Dendritic cell treated with granulocyte-macrophage colony-stimulating factor and Interleukin-4, amounts not matched to agents 40 ng/mL and 50 ng/mL, for 4 days (primary cell): Measurements from ENCODE around the gene SIL1.
"Not testable (repeated sequence)": the region's sequence is repeated elsewhere in the genome, so short reads cannot be mapped to it uniquely, and the experiment has no call there.

ENCODE experiments used
- H3K27ac Mint-ChIP-seq: one replicate; pipeline ENCODE4 v1.8.0; 2022; ENCODE audit warnings: mild to moderate bottlenecking, mixed read lengths
- H3K27me3 Mint-ChIP-seq: one replicate; pipeline ENCODE4 v1.8.0; 2022; ENCODE audit warnings: mild to moderate bottlenecking, mixed read lengths
- H3K36me3 Mint-ChIP-seq: one replicate; pipeline ENCODE4 v1.8.0; 2022; ENCODE audit warnings: low read depth, mixed read lengths
- H3K4me1 Mint-ChIP-seq: one replicate; pipeline ENCODE4 v1.8.0; 2022; ENCODE audit warnings: low read depth, mixed read lengths
- H3K4me3 Mint-ChIP-seq: one replicate; pipeline ENCODE4 v1.8.0; 2022; ENCODE audit warnings: mild to moderate bottlenecking, moderate library complexity, mixed read lengths
- H3K9me3 Mint-ChIP-seq: one replicate; pipeline ENCODE4 v1.8.0; 2022; ENCODE audit warnings: mixed read lengths
- intact Hi-C: fragments of 100-400 bp; cut with micrococcal nuclease; formaldehyde crosslinking; loops from one replicate; pipeline ENCODE4 v1.15.0; 2022

SIL1 gene

GRCh38 chr5:139088024-139088423 is 110.1 kb downstream of the SIL1 start:
- H3K4me3 Mint-ChIP-seq = no peak overlapping the region
- peaks cover 19% of the 10 kb centered on the region for H3K36me3 Mint-ChIP-seq
- intact Hi-C loops = no loop called here
- H3K9me3 Mint-ChIP-seq = no peaks in the 10 kb centered on the region
- no peaks in the 10 kb centered on the region for H3K27me3 Mint-ChIP-seq
- peaks cover 49% of the 10 kb centered on the region for H3K4me1 Mint-ChIP-seq
- H3K27ac Mint-ChIP-seq = peak overlapping the region; percentile 14

- no peak overlapping the region for H3K27ac Mint-ChIP-seq
- H3K36me3 Mint-ChIP-seq = peaks cover 13% of the 10 kb centered on the region
Observed at GRCh38 chr5:139082813-139083498, 115.2 kb downstream of the SIL1 start.

GRCh38 chr5:139079991-139080610 is 118.1 kb downstream of the SIL1 start:
- H3K36me3 Mint-ChIP-seq = peaks cover 4% of the 10 kb centered on the region

More at GRCh38 chr5:139082813-139083498, 115.2 kb downstream of the SIL1 start:
- no peaks in the 10 kb centered on the region for H3K27me3 Mint-ChIP-seq
- no peaks in the 10 kb centered on the region for H3K9me3 Mint-ChIP-seq
- intact Hi-C loops = loop anchor here (2.0 kb wide), 1 partner anchor 14 kb away; no protein-coding TSS in a partner anchor
- H3K4me3 Mint-ChIP-seq = no peak overlapping the region
- peaks cover 20% of the 10 kb centered on the region for H3K4me1 Mint-ChIP-seq

GRCh38 chr5:139079225-139079990 is 118.8 kb downstream of the SIL1 start:
- Mint-ChIP-seq H3K27ac (no peak overlapping the region), H3K36me3 (no peaks in the 10 kb centered on the region), H3K27me3 (no peaks in the 10 kb centered on the region), H3K9me3 (no peaks in the 10 kb centered on the region), H3K4me1 (peaks cover 36% of the 10 kb centered on the region), H3K4me3 (no peak overlapping the region)
- intact Hi-C loops = no loop called here

More at GRCh38 chr5:139079991-139080610, 118.1 kb downstream of the SIL1 start:
- intact Hi-C loops = no loop called here
- Mint-ChIP-seq H3K4me1 (peaks cover 30% of the 10 kb centered on the region), H3K27me3 (no peaks in the 10 kb centered on the region), H3K27ac (no peak overlapping the region), H3K9me3 (no peaks in the 10 kb centered on the region), H3K4me3 (no peak overlapping the region)

GRCh38 chr5:139078345-139078744 is 119.8 kb downstream of the SIL1 start:
- no peaks in the 10 kb centered on the region for H3K9me3 Mint-ChIP-seq
- H3K4me1 Mint-ChIP-seq = peaks cover 36% of the 10 kb centered on the region
- no peaks in the 10 kb centered on the region for H3K27me3 Mint-ChIP-seq
- peak overlapping the region; percentile 13 for H3K27ac Mint-ChIP-seq
- intact Hi-C loops = no loop called here
- no peak overlapping the region for H3K4me3 Mint-ChIP-seq
- H3K36me3 Mint-ChIP-seq = no peaks in the 10 kb centered on the region

GRCh38 chr5:139077899-139078298 is 120.3 kb downstream of the SIL1 start:
- Mint-ChIP-seq H3K27ac (peak overlapping the region; percentile 13), H3K9me3 (no peaks in the 10 kb centered on the region), H3K4me1 (peaks cover 36% of the 10 kb centered on the region), H3K36me3 (no peaks in the 10 kb centered on the region), H3K4me3 (no peak overlapping the region), H3K27me3 (no peaks in the 10 kb centered on the region)
- intact Hi-C loops = no loop called here

GRCh38 chr5:139076111-139076510 is 122.1 kb downstream of the SIL1 start:
- no peak overlapping the region for H3K4me3 Mint-ChIP-seq
- no peaks in the 10 kb centered on the region for H3K36me3 Mint-ChIP-seq
- peaks cover 36% of the 10 kb centered on the region for H3K4me1 Mint-ChIP-seq
- no peaks in the 10 kb centered on the region for H3K27me3 Mint-ChIP-seq
- H3K27ac Mint-ChIP-seq = no peak overlapping the region
- intact Hi-C loops = no loop called here
- H3K9me3 Mint-ChIP-seq = no peaks in the 10 kb centered on the region

- Mint-ChIP-seq H3K4me3 (peak overlapping the region; percentile 17), H3K9me3 (no peaks in the 10 kb centered on the region)
Observed at GRCh38 chr5:139075066-139076050, 122.8 kb downstream of the SIL1 start.

GRCh38 chr5:139073956-139074355 is 124.2 kb downstream of the SIL1 start:
- H3K27ac Mint-ChIP-seq, H3K9me3 Mint-ChIP-seq, H3K4me3 Mint-ChIP-seq, H3K36me3 Mint-ChIP-seq, H3K27me3 Mint-ChIP-seq, intact Hi-C loops: not testable (repeated sequence)
- H3K4me1 Mint-ChIP-seq = peaks cover 36% of the 10 kb centered on the region

More at GRCh38 chr5:139075066-139076050, 122.8 kb downstream of the SIL1 start:
- intact Hi-C loops = no loop called here
- Mint-ChIP-seq H3K36me3 (no peaks in the 10 kb centered on the region), H3K27me3 (no peaks in the 10 kb centered on the region), H3K27ac (peak overlapping the region; percentile 50), H3K4me1 (peaks cover 36% of the 10 kb centered on the region)

- intact Hi-C loops = no loop called here
- Mint-ChIP-seq H3K27ac (peak overlapping the region; percentile 47), H3K36me3 (peaks cover 12% of the 10 kb centered on the region), H3K27me3 (no peaks in the 10 kb centered on the region), H3K9me3 (no peaks in the 10 kb centered on the region), H3K4me1 (peaks cover 20% of the 10 kb centered on the region), H3K4me3 (no peak overlapping the region)
Observed at GRCh38 chr5:139068494-139069151, 129.5 kb downstream of the SIL1 start.

- H3K27me3 Mint-ChIP-seq = no peaks in the 10 kb centered on the region
- H3K27ac Mint-ChIP-seq = peak overlapping the region; percentile 47
- H3K4me1 Mint-ChIP-seq = peaks cover 20% of the 10 kb centered on the region
- H3K36me3 Mint-ChIP-seq = peaks cover 12% of the 10 kb centered on the region
- intact Hi-C loops = no loop called here
- no peaks in the 10 kb centered on the region for H3K9me3 Mint-ChIP-seq
- no peak overlapping the region for H3K4me3 Mint-ChIP-seq
Observed at GRCh38 chr5:139068060-139068459, 130.1 kb downstream of the SIL1 start.

- Mint-ChIP-seq H3K36me3 (peaks cover 12% of the 10 kb centered on the region), H3K4me3 (no peak overlapping the region), H3K4me1 (peaks cover 20% of the 10 kb centered on the region), H3K27ac (no peak overlapping the region), H3K27me3 (no peaks in the 10 kb centered on the region), H3K9me3 (no peaks in the 10 kb centered on the region)
- intact Hi-C loops = no loop called here
Observed at GRCh38 chr5:139065306-139065705, 132.9 kb downstream of the SIL1 start.

- Mint-ChIP-seq H3K27me3 (no peaks in the 10 kb centered on the region), H3K27ac (no peak overlapping the region), H3K4me3 (no peak overlapping the region), H3K9me3 (no peaks in the 10 kb centered on the region), H3K4me1 (peaks cover 20% of the 10 kb centered on the region), H3K36me3 (peaks cover 12% of the 10 kb centered on the region)
- intact Hi-C loops = no loop called here
Observed at GRCh38 chr5:139064613-139065012, 133.6 kb downstream of the SIL1 start.
